Right renal cortex interstitium (tissue), 3 donors: ENCODE results near the gene AKAP1. TPM values are rescaled to one million over a fixed set of nuclear protein-coding genes. Genes with fewer than 3 reads are reported as not detected.

ENCODE experiments used
- DNase-seq, 3 donors: peaks; one replicate each; pipeline ENCODE4 v3.0.0-alpha.2; 2013; ENCODE audit warnings: low read depth in 3 of 3, low spot score in 2 of 3
- polyA plus RNA-seq, 3 donors: library from polyadenylated mRNA; unstranded; fragments of 120-200 nt; gene quantifications; one replicate each; pipeline ENCODE4 v1.2.1, GENCODE V29; 2013; ENCODE audit not compliant: insufficient read length in 3 of 3

Gene AKAP1
- polyA plus RNA-seq, 3 donors, result 37.4 to 38.9 (median 38.4) TPM

DNA sequence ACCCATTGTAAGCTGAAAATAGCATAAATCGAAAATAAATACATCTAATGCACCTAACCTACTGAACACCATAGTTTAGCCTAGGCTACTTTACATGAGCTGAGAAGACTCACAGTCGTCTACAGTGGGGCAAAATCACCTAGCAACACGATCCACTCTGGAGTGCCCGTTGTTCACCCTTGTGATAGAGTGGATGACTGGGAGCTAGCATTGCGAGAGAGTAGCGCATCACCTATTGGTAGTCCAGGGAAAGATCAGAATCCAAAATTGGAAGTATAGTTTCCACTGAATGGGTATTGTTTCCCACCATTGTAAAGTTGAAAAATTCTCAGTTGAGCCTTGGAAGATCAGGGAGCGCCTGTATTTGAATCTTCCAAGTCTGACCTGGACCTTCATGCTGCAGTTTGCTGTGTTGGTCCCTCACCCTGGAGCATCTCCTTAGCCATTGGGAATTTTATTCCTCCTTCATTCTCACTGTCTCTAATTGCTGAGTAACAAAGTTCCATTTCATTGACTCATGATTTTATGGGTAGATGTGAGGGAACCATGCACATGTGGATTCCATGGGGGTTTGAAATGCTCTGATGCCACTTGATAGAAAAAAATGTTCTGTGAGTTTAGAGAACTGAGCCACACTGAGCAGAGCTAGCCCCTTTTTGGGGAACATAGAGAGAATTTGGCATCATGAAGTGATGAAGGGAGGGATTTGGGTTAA is 19.6 kb downstream of the AKAP1 start:
- no peak for DNase-seq

DNA sequence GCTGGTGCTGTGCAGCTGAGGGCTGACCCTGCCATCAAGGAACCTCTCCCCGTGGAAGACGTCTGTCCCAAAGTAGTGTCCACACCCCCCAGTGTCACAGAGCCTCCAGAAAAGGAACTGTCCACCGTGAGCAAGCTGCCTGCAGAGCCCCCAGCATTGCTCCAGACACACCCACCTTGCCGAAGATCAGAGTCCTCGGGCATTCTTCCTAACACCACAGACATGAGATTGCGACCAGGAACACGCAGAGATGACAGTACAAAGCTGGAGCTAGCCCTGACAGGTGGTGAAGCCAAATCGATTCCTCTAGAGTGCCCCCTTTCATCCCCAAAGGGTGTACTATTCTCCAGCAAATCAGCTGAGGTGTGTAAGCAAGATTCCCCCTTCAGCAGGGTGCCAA is 20.5 kb downstream of the AKAP1 start:
- no peak for DNase-seq

DNA sequence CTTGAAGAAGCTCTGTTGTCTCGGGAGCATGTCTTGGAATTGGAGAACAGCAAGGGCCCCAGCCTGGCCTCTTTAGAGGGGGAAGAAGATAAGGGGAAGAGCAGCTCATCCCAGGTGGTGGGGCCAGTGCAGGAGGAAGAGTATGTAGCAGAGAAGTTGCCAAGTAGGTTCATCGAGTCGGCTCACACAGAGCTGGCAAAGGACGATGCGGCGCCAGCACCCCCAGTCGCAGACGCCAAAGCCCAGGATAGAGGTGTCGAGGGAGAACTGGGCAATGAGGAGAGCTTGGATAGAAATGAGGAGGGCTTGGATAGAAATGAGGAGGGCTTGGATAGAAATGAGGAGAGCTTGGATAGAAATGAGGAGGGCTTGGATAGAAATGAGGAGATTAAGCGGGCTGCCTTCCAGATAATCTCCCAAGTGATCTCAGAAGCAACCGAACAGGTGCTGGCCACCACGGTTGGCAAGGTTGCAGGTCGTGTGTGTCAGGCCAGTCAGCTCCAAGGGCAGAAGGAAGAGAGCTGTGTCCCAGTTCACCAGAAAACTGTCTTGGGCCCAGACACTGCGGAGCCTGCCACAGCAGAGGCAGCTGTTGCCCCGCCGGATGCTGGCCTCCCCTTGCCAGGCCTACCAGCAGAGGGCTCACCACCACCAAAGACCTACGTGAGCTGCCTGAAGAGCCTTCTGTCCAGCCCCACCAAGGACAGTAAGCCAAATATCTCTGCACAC is 21.2 kb downstream of the AKAP1 start:
- DNase-seq, result no peak

DNA sequence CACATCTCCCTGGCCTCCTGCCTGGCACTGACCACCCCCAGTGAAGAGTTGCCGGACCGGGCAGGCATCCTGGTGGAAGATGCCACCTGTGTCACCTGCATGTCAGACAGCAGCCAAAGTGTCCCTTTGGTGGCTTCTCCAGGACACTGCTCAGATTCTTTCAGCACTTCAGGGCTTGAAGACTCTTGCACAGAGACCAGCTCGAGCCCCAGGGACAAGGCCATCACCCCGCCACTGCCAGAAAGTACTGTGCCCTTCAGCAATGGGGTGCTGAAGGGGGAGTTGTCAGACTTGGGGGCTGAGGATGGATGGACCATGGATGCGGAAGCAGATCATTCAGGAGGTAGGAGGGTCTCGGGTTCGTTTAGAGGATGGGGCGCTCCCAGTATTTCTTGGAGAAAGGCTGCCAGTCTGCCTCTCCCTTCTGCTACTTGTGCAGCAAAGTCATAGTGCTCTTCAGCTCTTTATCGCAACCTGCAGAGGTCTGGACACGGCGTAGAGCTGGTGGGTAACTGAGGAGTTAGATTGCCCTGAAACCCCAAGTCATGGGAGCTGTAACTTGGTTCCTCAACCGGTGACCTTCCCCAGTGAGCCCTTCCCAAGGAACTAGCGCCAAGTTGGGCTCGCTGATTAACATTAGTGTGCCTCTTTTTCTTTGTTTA is 21.9 kb downstream of the AKAP1 start:
- DNase-seq, result no peak

DNA sequence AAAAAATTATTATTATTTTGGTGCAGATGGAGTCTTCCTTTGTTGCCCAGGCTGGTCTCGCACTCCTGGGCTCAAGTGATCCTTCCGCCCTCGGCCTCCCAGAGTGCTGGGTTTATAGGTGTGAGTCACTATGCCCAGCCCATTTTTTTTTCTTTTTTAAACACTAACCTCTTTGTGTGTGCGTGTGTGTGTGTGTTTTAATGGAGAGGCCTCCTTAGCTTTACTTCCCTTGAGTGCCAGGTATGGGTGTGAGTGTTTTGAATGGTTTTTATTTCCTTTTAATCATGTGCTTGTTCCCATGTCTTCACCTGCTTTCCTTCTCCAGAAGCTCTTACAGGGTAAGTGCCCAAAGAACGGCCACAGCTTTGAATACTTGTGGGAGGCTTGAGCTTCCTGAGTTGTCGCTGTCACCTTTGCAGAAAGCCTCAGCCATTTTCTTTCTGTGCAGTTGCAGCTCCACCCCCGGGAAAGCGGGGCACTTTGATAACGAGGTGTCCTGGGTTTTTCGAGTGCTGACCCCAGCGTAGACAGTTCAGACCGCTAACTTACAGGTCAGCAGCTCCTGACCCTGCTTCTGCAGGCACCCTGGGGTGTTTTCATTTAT is 22.6 kb downstream of the AKAP1 start:
- no peak for DNase-seq

DNA sequence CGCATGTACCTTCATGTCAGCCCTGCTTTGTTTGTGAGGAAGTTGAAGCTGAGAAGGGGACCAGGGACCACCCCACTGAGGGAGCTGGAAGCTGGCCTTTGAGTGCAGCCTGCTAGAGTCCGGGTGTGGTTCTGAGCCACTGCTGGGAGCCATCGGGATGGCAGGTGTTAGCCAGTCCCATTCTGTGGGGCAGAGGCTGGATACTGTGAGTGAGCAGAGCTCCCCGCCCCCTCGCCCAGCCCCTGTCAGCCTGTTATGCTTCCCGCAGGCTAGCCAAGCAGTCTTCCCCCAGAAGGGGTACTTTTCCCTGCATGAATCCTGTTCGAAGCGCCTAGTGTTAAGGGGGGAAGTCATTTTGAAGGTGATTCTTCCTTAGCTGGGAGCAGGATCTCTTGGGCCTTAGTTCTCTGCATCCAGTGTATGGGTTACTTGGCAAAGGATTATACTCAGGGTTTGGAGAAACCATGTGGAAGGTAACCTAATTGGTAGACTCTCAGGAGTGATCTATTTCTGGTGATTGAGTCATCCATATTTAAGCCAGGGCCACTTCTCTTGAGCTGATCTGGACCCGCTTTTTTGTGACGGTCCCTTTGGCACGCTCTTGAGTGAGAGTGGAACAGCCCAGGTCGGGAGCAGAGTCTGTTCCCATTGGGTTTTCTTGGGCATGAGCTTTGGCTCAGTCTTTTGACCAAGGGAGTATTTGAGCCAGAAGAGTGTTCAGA is 23.8 kb downstream of the AKAP1 start:
- no peak for DNase-seq

DNA sequence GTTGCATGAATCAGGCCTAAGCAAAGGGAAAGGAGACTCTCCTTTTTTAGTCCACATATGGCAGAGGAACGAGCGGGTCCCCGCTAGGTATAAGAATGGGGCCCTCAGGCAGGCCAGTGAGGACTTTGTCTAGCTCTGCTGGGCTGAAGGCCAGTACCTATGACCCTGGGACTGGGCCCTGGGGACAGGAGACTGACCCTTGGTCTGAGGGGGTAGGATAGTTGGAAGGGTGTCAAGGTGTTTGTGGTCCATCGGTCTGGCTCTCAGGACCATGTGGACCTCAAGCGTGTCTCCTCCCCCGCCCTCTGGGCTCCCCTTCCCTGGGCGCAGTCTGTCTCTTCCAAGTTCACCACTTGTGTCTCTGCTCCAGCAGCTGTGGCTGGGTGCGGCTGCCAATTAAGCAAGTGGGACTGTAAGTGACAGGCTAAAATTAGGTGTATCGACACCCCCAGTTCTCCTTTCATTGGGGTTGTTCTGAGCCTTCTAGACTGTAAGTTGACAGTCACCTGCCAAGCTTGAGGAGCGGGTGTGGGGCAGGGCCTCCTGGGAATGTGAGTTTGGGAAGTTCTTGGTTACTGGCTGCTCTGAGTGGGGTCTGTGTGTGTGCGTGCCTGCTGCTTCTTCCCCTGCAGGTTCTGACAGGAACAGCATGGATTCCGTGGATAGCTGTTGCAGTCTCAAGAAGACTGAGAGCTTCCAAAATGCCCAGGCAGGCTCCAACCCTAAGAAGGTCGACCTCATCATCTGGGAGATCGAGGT is 24.5 kb downstream of the AKAP1 start:
- DNase-seq, result no peak

DNA sequence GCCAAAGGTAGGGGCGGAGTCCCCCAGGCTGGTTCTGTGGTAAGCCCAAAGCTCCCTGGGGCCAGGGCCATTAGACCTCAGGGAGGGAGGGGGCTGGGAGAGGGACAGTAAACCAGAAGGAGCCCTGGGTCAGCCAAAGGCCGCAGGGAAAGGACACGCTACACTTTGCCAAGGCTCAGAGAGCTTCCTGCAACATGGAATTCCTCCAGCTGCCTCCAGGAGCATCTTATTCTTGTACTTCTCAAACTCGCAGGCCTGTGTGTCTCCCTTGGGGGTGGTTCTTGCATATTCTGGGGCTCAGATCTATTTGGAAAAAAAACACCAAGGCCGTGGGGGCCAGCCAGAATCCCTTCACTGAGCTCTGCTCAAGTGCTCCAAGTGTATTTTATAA is 25.1 kb downstream of the AKAP1 start:
- DNase-seq, result no peak

DNA sequence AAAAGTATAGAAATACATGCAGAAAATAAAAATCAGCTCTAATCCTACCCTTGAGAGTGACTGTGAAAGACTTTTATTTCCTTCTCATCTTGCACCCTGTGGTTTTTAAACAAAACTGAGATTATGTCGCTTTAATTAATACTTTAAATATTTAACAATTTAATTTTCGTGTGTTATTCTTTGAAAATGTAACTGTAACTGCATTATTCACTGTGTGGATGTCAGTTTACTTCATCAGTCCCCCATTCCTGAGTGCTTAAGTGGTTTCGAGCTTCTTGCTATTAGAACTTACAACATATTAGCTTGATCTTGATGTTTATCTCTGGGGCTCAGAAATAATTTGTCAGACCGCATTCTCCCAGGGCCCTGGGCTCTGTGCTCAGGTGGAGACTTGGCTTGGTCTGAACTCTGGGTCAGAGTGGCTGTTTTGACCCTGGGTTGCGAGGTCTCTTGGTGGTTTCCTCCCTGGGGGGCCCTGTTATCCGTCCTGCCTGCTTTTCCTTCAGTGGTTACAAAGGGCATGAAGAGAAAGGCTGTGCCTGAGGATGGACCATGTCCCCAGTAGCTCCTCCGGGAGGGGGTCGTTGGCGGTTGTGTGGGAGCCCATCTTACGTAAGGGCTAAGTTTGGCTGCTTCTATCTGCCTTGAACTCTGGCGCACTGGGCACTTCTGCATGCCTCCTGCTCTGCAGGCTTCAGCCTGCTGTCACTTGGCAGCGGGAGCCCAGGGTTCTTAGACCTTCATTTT is 25.7 kb downstream of the AKAP1 start:
- no peak for DNase-seq

DNA sequence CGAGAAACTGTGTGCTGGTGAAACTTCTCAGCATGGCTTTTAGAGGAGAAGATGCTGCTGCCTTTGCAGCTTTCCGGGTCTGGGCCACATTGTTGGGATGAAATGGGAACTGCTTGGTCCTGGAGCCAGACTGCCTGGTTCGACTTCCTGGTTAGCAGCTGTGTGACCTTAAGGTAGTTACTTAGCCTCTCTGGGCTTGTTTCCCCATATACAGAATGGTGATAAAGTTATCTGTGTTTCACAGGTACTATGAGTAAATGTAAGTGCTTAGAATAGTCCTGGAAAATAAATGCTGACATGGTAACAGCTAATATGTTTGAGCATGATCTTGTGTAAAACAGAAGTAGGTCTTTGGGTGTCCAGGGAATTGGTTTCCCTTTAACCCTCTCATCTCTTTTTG is 26.3 kb downstream of the AKAP1 start:
- no peak for DNase-seq

DNA sequence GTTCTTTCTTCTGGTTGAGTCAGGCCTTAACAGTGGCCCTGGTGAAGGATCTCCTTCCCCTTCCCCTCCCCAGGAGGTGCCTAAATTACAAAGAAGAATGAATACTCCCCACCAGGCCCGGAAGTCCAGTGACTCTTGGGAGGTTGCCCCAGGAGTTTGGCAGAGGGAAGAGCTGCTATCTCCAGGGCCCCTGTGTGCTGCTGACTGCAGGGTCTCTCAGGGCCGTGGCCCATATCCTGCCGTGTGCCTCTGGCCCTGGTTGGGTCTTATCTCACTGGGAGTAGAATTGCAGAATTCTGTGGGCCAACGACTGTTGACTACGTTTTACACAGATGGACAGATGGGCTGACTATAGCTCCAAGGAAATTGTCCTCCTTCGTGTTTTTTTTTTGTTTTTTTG is 28.0 kb downstream of the AKAP1 start:
- DNase-seq, result no peak

DNA sequence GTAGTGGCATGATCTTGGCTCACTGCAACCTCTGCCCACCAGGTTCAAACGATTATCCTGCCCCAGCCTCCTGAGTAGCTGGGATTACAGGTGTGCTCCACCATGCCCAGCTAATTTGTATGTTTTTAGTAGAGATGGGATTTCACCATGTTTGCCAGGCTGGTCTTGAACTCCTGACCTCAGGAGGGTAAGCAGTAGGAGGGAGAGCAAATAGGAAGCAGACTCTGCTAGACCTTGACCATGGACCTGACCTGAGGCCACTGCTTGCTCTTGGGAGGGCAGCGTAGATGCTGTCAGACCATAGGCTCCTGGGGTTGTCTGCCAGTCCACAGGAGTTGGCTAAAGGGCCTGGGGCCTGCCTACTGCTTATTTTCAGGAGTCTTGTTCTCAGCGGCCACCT is 28.6 kb downstream of the AKAP1 start:
- no peak for DNase-seq

DNA sequence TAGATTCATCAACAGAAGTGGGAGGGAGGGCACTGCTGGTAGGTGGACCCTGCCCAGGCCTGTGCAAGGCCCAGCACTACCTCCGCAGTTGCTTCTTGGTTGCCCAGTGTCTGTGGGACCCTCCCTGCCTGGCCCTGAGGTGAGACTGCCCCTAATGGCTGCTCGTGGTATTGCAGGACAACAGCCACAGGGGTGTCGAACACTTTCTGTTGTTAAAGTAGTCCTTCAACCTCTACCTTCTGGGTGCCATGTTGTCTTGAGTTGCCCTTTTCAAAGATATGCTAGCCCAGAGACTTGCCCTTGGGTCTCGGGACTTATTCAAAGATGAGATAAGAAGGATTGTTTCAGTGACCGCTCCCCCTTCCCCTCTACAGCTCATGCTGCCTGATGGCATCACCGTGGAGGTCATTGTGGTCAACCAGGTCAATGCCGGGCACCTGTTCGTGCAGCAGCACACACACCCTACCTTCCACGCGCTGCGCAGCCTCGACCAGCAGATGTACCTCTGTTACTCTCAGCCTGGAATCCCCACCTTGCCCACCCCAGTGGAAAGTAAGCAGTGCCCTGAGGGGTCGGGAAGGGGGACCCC is 29.1 kb downstream of the AKAP1 start:
- no peak for DNase-seq

DNA sequence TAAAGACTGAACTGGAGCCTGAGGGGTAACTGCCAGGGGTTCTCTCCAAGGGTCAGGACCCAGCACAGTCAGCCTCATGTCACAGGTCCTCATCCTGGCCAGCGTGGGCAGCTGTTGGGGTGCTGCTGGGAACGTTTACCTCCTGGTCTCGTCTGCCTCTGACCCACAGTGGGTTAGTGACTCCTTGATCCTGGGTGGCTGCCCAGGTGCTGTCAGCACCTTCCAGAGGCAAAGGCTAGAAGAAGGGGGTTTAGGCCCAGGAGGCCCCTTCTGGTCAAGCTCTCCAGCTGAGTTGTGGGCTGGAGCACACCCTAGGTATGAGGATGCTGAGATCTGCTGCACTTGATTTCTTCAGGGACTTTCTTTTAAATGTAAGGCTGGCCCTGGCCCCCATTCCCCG is 30.3 kb downstream of the AKAP1 start:
- DNase-seq, result no peak

DNA sequence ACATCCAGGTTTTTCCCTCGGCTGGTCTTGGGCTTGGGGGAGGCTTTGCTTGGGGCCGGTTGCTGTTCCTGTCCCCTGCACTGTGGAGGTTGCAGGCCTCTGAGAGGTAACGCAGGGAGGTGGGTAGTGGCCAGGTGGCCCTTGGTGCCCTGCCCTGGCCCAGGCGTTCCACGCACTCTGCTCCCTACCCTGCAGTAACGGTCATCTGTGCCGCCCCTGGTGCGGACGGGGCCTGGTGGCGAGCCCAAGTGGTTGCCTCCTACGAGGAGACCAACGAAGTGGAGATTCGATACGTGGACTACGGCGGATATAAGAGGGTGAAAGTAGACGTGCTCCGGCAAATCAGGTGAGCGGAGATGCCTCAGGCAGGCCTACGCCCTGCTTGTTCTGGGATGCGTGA is 30.9 kb downstream of the AKAP1 start:
- DNase-seq, result no peak

DNA sequence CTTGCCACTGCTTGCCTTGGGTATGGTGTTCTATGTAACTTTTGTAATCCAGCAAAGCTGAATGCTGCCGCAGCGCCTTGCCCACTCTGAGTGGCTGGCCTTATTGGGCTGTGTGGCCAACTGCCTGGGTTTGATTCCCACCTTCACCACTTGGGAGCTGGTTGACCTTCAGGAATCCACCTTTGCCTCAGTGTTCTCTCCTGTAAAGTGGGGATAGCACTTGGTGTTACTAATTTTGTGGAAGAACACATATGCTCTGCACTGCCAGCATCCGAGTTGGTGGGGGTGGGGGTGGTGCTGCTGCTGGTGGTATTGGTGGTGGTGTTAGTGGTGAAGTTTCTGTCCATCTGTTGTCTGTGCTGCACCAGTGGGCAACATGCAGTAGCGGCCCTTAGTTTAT is 32.8 kb downstream of the AKAP1 start:
- DNase-seq, result no peak

DNA sequence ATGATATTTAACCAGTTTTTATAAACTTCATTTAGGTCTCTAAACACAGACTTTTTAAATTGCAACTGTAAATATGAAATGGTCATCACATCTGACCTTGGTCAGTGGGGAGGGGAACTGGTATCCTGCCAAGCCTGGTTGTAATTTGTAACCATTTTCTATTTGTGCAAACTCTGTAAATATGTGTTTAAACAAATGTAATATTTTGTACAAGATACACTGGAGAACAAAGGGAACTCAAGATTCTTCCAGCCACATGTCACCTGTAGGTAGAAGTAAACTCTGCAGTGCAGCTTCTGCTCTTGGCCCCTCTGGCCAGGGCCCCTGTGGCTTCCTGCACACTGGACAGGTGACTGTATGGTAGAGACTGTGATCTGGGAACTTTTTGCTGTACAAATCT is 35.8 kb downstream of the AKAP1 start:
- DNase-seq, result no peak

DNA sequence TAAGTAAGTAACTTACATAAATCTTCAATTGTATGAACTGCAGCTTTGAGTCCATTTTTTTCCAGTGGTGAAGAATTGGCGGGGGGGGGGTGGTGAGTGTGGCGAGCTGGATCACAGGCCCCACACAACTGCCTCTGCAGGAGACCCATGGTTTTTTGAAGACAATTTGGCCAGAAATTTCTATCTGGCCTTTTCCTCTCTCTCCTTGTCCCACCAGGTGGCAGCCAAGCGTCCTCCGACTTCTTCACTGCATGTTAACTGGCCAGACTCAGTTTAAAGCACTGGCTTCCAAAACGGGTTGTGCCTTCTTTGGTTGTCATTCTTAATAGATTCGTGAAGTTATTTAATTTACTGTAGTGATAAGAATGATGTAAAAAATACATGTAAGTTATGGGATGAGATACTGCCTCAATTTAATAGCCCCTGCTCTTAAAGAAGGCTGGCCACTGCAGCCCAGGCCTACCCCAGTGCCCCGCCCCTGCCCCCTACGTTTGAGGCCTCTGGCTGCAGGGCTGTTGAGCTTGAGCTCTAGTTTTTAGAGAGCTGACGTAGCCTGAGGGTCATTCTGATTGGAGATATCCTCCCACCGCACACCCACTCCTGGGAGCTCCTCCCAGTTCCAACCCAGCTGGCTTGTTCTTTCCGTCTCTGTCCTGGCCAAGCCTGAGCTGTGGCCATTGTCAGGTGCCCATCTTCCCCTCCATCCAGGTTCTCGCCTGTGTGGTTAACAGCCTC is 36.4 kb downstream of the AKAP1 start:
- no peak for DNase-seq
